HG02981 (cell line): ENCODE results near the gene LHX2.

ENCODE experiments used
- ATAC-seq: cut with Tn5 transposase; IDR thresholded peaks from one replicate; pipeline ENCODE4 v1.9.1; 2021; ENCODE audit warnings: mild to moderate bottlenecking, moderate library complexity; ENCODE audit not compliant: unreplicated experiment

The LHX2 gene

DNA sequence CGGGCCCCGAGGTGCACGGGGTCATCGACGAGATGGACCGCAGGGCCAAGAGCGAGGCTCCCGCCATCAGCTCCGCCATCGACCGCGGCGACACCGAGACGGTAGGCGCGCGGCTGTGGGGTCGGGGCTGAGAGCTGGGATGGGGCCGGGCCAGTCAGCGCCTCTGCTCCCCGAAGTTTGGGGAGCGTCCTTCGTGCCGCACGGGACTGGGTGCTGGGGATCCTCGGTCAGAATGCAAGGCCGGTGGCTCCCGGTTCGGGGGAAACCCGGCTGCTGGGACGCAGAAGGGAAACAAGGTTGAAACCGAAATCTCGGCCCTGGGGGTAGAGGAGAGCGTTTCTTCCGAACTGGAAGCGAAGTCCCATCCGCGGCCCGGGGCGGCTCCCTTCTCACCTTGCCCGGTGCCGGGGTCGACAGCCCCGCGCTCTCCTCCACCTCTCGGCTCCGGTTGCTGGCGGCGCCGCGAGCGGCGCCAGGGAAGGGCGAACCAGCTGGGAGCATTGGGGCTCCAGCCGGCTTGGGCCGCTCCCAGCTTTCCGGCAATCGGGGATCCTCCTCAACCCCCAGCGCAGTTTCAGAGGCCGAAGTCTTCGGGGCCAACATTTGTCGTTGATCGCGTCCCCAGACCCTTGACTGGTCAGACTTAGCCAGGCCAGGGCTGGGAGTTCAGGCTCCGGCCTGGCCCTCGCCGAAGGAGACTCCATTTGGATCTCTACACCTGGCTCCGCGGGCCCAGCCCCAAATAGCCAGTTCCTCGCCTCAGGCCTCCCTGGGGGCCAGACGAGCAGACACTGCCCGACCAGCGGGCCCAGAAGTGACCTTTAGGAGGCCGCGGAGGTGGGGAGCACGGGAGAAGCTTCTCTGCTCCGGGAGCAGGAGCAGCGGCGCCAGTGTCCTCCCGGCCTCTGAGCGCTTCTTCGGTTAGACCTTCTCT is 1.1 kb downstream of the LHX2 start:
- no peak for ATAC-seq

DNA sequence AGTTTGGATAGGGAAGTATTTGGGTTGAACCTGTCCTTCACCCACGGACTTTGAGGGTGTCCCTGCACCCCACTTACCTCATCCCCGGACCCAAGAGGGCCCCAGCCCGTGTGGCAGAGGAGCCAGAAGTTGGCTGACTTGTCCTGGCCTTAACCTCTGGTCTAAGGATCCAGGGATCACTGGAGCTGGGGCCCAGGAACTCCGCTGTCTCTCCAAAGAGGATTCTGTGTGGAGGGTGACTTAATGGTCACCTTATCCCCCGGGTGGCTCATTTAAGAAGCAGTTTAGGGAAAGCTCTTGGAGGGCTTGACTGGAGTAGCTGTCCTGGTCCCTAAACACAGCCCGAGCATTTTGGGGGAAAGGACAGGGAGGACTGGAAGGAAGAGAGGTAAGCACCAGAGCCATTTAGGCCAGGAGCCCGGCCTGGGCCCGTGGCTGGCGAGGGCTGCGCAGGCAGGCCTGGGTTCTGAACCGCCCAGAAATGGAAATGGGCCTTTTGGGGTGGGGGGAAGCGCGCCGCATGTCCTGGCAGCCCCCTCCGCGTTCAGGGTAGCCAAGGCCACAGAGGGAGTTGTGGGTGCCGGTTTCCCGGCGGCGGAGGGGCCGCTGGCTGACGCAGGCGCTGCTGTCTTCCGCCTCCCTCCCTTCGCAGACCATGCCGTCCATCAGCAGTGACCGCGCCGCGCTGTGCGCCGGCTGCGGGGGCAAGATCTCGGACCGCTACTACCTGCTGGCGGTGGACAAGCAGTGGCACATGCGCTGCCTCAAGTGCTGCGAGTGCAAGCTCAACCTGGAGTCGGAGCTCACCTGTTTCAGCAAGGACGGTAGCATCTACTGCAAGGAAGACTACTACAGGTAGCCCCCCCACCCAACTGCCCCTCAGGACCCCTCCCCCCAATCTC is 2.0 kb downstream of the LHX2 start:
- ATAC-seq = no peak

DNA sequence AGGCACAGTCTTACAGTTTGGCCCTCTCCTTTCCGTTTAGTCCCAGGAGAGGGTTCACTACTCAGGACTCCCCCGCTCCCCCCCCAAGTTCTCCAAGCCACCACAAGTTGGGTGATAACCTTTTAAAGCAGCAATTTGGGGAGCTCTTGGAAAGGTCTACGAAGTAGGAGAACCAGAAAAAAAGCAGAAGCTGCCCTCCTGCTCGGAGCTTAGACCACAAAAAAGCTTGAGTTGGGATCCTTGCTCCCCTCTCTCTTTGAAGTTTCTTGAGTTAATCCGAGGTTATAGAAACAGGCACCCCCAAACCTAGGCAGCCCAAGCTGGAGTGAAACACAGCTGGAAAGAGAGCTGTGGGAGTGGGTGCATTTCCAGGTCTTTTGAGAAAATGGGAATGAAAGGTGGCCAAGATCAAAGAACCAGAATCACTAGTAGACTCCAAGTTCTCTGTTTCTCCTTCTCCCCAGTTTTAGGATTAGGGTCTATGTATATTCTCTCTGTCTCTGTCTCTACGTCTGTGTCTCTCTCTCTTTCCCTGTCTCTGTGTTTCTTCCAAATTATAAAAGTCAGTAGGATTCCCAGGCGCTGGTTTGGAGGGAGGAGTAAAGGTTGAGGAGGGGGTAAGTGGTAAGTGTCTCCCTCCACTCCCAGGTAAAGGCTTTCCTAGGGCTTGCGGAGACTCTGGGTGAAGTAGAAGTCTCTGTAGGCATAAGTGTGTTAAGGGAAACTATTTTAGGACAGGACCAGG is 2.8 kb downstream of the LHX2 start:
- ATAC-seq = no peak

DNA sequence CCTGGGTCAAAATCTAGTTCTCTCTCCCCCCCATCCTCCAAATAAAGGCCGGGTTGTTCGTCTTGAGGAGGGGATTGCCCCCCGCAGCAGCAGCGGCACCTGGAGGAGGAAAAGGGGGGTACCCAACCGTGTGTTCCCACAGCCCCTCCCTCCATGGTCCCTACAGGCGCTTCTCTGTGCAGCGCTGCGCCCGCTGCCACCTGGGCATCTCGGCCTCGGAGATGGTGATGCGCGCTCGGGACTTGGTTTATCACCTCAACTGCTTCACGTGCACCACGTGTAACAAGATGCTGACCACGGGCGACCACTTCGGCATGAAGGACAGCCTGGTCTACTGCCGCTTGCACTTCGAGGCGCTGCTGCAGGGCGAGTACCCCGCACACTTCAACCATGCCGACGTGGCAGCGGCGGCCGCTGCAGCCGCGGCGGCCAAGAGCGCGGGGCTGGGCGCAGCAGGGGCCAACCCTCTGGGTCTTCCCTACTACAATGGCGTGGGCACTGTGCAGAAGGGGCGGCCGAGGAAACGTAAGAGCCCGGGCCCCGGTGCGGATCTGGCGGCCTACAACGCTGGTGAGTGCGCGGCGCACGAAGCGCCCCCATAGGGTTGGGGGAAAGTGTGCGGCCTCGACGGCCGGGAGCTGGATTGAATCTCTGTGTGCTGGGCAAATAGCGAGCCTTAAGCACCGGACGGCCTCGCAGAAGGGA is 3.5 kb downstream of the LHX2 start:
- ATAC-seq = no peak

DNA sequence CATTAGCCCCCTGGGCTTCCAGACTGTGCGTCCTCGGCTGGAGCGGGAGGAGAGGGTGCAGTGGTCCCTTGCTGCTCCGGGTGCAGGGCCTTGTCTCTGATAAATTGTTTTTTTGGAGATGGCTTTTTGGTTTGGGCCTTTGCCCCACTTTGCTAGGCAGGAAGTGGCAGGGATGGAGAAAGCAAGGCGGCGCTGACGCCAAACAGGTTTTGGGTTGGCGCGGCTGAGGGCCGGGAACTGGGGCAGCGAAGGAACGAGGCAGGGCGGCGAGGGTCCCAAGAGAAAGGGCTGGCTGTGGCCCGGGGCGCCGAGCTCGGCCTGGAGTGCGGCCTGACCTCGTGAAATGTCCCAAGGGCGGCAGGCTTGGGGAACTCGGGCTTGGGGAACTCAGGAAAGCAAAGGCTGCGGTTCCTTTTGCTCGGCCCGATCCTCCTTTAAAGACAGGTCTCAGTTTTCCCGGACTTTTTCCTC is 4.1 kb downstream of the LHX2 start:
- ATAC-seq = no peak

DNA sequence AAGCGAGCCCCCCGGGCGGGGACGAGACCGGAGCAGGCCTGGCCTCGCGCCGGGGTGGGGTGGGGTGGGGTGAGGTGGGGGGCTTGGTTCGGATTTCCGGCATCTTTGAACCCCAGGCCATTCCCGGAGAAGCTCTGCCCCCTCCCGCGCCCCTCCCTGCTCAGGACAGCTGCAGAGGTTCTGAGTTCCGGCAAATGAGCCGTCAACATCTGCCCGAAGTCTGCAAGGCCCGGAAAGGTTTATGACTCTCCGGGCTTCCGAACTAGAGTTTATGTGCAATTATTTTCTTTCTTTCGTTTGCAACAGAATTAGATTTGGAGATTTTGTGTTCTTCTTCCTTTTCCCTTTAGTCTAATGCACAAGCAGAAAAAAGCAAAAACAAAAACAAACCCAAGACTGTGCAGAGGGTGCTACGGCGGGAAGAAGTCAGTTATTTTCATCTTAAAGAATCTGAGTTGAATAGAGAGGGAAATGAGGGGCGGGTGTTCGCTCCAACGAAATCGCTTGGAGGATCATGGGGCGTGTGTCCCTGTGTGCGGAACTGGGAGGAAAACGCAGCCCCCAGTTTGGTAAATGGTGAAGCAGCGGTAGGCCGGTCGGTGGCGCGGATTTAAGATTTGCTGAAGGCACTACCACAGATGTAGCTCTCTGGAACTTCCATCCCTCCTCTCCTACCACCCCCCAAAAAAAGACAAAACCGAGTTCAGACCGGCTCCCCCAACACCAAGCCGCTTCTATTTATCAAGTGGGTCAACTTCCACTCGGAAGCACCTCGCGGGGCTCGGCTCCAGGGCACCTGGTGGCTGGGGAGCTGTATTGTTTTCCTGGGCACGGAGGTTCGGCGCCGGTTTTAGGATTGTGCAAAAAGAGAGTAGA is 4.8 kb downstream of the LHX2 start:
- ATAC-seq = no peak

DNA sequence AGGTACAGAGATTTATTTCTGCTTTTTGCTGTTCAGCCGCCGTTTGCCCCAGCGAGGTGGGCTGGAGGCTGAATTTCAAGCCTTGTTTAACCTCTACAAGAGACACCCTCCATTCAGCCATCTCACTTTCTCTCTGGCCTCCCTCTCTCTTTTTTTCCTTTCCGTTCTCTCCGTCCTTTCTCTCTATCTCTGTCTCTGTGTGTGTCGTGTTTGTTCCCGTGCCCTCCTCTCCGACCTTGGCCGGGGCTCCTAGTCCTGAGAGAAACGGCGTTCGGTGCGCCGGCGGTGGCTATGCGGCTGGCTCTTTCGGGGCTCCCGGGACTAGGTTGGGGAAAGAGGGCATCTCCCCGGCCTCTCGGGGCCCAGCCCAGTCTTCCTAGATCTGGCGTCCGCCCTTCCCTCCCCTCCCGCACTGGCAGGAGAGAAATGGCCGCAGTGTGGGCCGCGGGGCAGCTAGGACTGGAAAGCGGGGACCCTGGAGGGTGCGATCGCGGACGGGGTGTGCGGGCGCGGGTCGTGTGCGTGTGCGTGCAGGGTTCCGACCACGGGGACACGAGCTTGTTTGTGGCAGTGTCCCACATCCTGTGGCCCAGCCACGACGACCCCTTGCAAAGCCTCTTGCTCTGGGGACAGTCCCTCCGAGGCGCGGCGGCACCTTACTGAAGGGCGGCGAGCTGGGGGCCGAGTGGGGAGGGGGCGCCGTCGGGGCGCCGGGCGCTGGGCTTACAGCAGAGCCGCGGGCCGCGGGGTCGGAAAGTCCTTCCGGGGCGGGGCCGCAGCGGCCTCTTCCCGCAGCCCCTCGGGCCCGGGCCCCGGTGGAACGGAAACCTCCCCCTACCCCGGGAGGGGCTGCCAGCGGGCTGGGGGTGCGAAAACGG is 5.7 kb downstream of the LHX2 start:
- ATAC-seq = no peak

DNA sequence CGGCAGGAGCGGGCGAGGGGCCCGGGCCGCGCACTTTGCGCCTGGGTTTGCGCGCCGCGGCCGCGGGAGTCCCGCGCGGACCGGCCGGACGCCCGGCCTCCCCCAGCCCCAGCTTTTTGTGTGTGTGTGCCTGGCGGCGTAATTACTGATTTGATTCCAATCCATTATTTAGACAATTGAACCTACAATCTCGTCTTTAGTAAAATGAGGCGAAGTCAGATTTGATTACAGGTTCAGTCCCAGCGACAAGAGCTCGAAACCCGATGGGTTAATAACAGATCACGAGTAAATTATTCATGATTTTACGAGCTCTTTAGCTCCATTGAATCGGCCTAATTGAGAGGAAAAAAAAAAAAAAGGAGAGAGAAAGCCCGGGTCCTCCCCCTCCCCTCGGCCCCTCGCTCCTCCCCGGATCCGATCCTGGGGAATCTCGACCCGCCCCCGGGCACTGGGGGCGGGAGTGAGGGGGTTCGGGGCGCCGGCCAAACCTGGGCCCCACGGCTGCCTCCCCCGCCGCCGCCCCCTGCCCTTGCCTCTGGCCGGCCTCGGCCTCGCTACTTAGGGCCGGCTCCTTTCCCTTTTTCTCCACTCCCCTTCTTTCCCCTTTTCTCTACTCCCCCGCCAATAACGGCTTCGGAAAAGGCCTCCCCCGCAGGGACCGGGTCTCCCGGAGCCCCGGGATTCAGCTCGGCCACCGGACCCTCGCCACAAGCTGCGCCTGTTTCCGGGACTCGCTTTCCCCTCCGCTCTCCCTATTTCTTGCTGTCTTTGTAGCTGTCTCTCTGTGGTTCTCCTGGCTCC is 6.6 kb downstream of the LHX2 start:
- ATAC-seq = no peak

DNA sequence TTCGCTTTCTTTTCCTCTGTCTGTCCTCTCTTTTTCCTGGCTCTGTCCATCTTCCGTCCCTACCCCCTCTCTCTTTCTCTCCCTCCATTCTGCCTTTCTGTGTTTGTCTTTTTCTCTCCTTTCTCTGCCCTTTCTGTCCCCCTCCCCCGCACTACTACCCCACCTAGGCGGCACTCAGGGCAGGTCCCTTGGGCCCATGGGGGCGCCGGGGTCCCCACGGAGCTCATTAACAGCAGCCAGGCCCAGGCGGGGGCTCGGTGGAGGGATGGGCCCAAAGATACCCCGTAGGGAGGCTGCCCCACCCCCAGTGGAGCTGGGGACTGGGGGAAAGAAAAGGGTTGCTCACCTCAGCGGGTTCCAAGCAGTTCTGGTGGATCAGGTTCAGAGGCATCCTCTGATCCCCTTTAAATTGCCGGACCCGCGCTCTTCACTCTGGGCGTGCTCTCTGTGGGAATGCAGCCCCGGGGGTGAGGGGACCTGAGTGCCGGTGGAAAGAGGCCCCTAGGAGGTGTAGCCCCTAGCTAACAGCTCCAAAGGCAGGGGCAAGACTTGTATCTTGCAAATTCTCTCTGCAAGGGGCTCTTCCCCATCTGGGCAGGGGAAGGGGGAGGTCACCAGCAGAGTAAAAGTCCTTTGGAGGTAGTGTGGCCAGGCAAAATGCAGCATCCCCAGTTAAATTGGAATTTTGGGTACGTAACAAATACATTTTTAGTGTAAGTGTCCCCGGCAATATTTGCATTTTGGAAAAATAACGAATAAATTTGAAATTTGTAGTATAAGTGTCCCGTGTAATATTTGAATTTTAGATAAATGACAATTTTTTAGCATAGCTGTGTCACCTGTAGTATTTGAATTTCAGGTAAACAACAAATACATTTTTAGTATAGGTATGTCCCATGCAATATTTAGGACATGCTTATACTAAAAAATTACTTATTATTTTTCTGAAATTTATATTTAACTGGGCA is 7.4 kb downstream of the LHX2 start:
- ATAC-seq = no peak

DNA sequence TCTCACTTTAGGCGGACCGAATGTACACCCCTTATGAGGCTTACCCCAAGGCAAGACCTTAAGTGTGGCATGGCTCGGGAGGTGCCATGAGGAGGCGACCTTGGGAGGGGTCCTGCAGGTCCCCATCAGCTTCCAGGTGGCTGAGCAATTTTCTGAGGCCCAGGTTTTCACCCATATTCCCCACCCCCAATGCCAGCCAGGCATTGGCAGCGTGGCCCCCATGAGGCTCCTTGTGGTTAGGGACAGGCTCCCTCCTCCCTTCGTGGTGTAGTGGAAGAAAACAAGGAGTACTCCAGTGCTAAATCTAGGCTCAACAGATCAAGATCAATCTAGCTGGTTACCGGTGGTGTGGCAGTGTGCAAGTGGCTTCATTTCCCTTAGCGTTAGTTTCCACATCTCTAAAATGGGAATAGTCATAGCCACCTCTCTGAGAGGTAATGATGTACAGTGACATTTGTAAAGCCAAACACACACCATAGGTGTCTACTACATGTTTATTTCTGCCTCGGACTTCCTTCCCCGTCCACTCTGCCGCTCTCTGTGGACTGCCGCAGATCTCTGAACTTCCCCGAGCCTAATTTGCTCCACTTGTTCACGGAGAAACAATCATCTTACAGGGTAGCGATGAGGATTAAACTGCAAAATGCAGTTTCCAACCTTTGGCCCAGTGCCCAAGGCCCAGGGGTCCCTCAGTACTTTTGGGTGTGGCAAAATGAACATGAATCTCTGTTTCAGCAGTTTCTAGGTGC is 8.4 kb downstream of the LHX2 start:
- ATAC-seq = no peak

DNA sequence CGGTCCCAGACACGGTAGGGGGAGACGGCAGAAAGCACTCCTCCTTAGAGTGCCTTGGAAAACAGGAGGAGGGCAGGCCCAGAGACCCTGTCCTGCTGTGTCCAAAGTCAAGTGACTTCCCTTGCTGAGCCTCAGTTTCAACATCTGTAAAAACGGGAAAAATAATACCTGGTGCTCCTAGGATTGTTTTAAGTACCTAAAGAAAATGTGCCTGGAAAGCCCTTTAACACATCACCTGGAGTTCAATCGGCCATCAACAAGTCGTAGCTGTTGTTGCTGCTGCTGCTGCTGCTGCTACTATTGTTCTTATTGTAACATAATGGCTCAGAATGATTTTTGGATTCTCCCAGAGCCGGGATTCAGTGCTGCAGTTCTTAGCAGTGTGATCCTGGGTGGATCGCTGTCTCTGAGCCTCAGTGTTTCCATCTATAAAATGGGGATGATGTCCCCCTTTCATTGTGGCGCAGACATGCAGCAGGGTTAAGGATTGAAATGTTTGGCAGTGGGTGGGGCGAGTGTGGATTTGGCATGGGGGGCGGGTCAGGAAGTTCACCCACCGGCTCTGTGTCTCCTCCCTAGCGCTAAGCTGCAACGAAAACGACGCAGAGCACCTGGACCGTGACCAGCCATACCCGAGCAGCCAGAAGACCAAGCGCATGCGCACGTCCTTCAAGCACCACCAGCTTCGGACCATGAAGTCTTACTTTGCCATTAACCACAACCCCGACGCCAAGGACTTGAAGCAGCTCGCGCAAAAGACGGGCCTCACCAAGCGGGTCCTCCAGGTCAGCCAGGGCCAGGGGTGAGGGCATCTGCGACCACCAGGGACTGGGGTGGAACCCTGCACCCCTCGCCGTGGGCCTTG is 9.2 kb downstream of the LHX2 start:
- ATAC-seq = no peak

DNA sequence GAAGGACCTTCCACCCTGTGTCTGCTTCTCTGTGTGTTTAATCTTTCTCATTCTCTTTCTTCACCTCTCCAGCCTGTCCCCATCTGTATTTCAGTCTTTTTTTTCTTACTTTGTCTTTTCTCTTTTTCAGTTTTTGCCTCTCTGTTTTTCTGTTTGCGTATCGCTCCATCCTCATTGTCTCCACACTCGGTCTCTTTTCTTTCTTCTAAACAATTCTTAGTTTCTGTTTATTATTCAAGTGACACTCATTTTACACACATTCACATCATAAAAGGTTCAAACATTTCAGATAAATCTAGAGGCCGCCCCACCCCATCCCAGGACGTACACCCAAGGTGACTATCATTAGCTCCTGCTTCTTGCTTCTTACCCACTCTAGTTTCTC is 9.8 kb downstream of the LHX2 start:
- no peak for ATAC-seq

DNA sequence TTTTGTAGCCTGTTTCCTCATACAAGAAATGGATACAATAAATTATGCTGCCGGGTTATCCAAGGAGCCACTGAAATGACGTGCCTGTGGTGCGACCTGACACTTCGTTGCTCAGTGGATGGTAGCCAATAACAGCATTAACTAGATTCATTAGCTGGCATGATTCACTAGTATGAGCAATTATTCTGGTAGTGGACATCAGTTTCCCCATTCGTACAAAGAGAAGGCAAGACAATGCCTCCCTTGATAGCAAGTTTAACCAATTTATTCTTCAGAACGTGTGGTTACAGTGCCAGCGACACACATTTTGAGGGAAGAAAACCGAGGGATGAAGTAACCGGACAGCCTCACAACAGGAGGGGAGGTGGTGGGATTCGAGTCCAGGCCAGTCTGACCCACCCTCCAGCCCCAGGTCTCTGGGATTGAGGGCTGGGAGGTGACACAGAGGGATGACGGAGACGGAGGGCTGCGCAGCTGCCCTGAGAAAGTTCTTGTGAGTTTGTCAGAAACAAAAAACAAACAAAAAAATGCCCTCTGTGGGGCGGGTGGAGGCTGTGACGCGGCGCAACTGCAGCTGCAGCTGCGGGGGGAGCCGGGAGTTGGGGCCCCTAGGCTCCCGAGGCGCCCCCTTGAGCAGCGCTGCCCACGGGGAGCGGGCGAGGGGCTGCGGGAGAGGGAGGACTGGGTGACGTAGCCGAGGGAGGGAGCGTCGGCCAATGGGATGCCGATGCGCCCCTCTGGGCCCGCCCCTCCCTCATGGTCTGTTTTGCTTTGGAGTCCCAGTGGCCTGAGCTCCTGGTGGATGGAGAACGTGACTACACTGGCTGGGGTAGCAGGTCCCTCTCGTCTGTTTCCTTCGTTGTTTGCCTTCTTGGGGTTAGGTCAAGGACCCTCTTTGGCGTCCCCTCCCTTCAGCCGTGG is 10.9 kb downstream of the LHX2 start:
- ATAC-seq = no peak

DNA sequence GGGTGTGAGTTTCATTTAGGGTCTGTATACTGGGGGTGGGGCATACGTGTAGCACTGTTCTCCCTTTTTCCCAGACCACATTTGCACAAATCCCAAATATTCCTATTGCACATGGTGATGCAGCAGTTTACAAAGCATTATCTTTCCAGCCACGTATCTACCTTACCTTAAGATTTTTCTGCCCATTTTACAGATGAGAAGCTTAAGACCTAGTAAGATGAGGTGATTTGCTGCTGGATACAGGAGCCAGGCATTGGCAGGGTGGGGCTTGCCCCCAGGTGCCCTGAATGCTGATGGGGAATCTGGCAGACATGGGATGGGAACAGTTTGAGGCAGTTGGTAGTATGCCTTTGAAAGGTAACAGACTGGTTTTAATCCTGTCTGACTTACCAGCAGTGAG is 12.5 kb downstream of the LHX2 start:
- no peak for ATAC-seq
